Pancreas (tissue), 10 donors: ENCODE measurements around the gene KRTAP5-9. TPM values are rescaled to one million over a fixed set of nuclear protein-coding genes. Genes with fewer than 3 reads are reported as not detected.

Experiments
- ATAC-seq, 4 donors: fragments of 200-7000 bp; cut with Tn5 transposase; one replicate each; pipeline versions ENCODE4 v1.8.0 to v1.9.1; 2020; ENCODE audit warnings: mild to moderate bottlenecking in 4 of 4, moderate library complexity in 4 of 4
- DNase-seq, 6 donors: peaks; one replicate each; pipeline ENCODE4 v3.0.0-alpha.2; 2020
- FAIRE-seq: peaks from 2 replicates; lab custom pipeline; 2012; peaks lifted over from hg19 to GRCh38; lab: Jason Lieb, UNC
- H3K27ac ChIP-seq, 4 donors: fragments of 200-600 bp; sonication (generic); 1 replicate in 3 of 4; 2 replicates in 1 of 4; pipeline versions ENCODE4 v1.5.0 to v1.8.0; 2020
- H3K27me3 ChIP-seq, 4 donors: fragments of 200-600 bp; one replicate each; pipeline ENCODE4 v1.8.0; 2021
- H3K36me3 ChIP-seq, 3 donors: fragments of 200-600 bp; sonication (generic) in 1 of 3; one replicate each; pipeline versions ENCODE4 v1.5.0 to v1.8.0; 2020 to 2021
- H3K4me1 ChIP-seq, 3 donors: fragments of 200-600 bp; one replicate each; pipeline ENCODE4 v1.8.0; 2021
- H3K4me3 ChIP-seq, 4 donors: fragments of 200-600 bp; sonication (generic) in 2 of 4; one replicate each; pipeline versions ENCODE4 v1.5.0 to v1.8.0; 2020 to 2021
- H3K9me3 ChIP-seq, 4 donors: fragments of 200-600 bp; one replicate each; pipeline ENCODE4 v1.8.0; 2021
- WGBS, 2 donors: extraction: QIAGEN DNeasy Blood & Tissue Kit; methylation state at CpG; one replicate each; pipeline ENCODE4 v1.1.7; 2013; 5-methylcytosine and 5-hydroxymethylcytosine counted together
- intact Hi-C, 3 donors: fragments of 100-400 bp; cut with DNase I; formaldehyde crosslinking; loops; one replicate each; pipeline versions ENCODE4 v1.11.1 to v1.14.2; 2022
- polyA plus RNA-seq, 2 donors: library from polyadenylated mRNA; stranded (reverse); fragments of 200-250 nt; gene quantifications; one replicate each; pipeline ENCODE4 v1.2.3, GENCODE V29; 2013
- total RNA-seq, 6 donors: library from RNA; stranded (reverse); fragmentation: NEBNext Ultra II Directional in 4 of 6; extraction: Animal tissue kit (Norgen Biotek cat#: 25700) in 4 of 6; gene quantifications; one replicate each; pipeline versions ENCODE4 v1.2.1 to v1.2.4, GENCODE V29; 2021 to 2023
- TF ChIP-seq, protein P1 (sequence below), 4 donors: fragments of 200-600 bp; sonication (generic) in 3 of 4; IDR thresholded peaks; one replicate each; pipeline versions ENCODE4 v1.5.0 to v1.8.0; 2021; ENCODE audit warnings: antibody characterized with exemption in 4 of 4
- donor health status: healthy with polysubstance abuse.
- donor health status: DM: no; HTN: no; CAD: no; lungs with moderate emphysema.
- donor health status: DM: no; HTN: no; CAD: no.
- donor health status: control.
- donor health status: control.
- donor health status: Bipolar disorder and iron deficiency.
- donor health status: DM: yes; HTN: yes; CAD: no.
- donor health status: DM: no; HTN: no; CAD: no.
- donor health status: DM: no; HTN: no; CAD: no.
- donor health status: DM: yes; HTN: yes; CAD: no.

KRTAP5-9 gene, protein sequence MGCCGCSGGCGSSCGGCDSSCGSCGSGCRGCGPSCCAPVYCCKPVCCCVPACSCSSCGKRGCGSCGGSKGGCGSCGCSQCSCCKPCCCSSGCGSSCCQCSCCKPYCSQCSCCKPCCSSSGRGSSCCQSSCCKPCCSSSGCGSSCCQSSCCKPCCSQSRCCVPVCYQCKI
- total RNA-seq (under 1 TPM in 5 of 6 donors, not detected in 1; 0.14 to 0.20 (median 0.19) TPM), polyA plus RNA-seq (1 to 10 TPM in 1 of 2 donors, under 1 TPM in 1; 0.38 to 1.0 TPM)

DNA sequence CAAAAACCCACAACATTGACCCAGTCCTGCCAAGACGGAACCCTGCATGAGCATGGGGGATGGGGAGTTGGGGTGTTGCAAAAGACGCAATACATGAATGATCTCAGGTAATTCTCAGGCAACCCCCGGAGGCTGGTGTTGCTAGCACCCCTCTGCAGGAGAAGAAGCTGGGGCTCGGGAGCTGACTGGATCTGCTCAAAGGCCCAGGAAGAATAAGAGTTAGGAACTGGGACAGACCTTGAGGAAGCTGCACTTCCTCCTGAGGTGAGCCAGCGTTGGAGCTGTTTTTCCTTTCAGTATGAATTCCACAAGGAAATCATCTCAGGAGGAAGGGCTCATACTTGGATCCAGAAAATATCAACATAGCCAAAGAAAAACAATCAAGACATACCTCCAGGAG, at the start of gene KRTAP5-9:
Gene KRTAP5-9 (plus strand): TSS at position 301 of the 400 bp plus-strand sequence. CDS start 238 bp downstream, outside the sequence.
- Histone ChIP-seq H3K9me3 (no peaks in the 10 kb centered on the region), H3K27ac (no peak within 1 kb of the TSS), H3K27me3 (no peaks in the 10 kb centered on the region), H3K36me3 (no peaks in the 10 kb centered on the region), H3K4me3 (no peak within 1 kb of the TSS), H3K4me1 (no peaks in the 10 kb centered on the region)
- intact Hi-C loops, result no loop called here
- DNase-seq (no peak), FAIRE-seq (no peak), ATAC-seq (no peak)
- TF ChIP-seq, protein P1, sequence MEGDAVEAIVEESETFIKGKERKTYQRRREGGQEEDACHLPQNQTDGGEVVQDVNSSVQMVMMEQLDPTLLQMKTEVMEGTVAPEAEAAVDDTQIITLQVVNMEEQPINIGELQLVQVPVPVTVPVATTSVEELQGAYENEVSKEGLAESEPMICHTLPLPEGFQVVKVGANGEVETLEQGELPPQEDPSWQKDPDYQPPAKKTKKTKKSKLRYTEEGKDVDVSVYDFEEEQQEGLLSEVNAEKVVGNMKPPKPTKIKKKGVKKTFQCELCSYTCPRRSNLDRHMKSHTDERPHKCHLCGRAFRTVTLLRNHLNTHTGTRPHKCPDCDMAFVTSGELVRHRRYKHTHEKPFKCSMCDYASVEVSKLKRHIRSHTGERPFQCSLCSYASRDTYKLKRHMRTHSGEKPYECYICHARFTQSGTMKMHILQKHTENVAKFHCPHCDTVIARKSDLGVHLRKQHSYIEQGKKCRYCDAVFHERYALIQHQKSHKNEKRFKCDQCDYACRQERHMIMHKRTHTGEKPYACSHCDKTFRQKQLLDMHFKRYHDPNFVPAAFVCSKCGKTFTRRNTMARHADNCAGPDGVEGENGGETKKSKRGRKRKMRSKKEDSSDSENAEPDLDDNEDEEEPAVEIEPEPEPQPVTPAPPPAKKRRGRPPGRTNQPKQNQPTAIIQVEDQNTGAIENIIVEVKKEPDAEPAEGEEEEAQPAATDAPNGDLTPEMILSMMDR (IDR thresholded peaks at IDR 0.05), result no peak
- WGBS, 2 donors, result 84 to 90% methylated on average over 5 of the region's 5 CpGs

DNA sequence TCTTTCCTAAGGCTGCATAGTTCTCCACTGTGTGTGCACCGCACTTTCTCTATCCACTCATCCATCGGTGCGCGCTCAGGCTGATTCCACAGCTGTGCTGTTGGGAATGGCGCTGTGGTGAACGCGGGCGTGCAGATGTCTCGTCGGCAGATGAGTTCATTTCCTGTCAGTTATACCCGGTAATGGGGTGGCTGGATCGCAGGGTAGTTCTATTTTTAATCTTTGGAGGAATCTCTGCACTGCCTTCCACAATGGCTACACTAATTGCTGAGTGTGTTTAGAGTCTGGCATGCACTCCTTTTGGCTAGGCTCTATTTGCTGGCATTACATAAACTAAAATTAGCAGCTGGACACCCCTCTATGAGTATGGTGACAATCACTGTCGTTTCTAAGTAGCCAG, 49.1 kb upstream of the KRTAP5-9 start:
- FAIRE-seq, result no peak

DNA sequence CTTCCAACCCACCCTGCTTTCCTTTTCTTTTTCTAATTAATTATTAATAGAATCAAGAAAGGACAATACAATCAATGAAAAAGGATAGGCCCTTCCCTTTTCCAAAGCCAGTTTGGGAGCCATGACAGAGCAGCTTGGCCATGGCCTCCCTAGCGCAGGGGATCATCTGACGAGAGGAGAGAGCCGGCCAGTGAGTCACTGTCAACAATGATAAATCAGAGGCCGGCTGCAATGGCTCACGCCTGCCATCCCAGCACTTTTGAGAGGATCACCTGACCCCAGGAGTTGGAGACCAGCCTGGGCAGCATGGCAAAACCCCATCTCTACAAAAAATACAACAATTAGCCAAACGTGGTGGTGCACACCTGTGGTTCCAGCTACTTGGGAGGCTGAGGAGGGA, 48.7 kb upstream of the KRTAP5-9 start:
- DNase-seq (no peak), FAIRE-seq (no peak), ATAC-seq (no peak)
- Histone ChIP-seq H3K27ac (no peak overlapping the region), H3K9me3 (no peaks in the 10 kb centered on the region), H3K4me1 (no peaks in the 10 kb centered on the region), H3K4me3 (no peak overlapping the region), H3K36me3 (peaks cover 0 to 33% (median 21%) of the 10 kb centered on the region in 3 donors), H3K27me3 (no peaks in the 10 kb centered on the region)
- WGBS, 2 donors, result 90 to 94% methylated on average over 6 of the region's 6 CpGs
- intact Hi-C loops, result no loop called here
- TF ChIP-seq, protein P1 (IDR thresholded peaks at IDR 0.05), result no peak

More for the DNA sequence above, 49.1 kb upstream of the KRTAP5-9 start:
- H3K27ac ChIP-seq, result no peak overlapping the region
- peaks cover 0 to 38% (median 21%) of the 10 kb centered on the region in 3 donors for H3K36me3 ChIP-seq
- intact Hi-C loops, result no loop called here
- no peaks in the 10 kb centered on the region for H3K9me3 ChIP-seq
- TF ChIP-seq, protein P1 (IDR thresholded peaks at IDR 0.05), result no peak
- no peak for ATAC-seq
- H3K27me3 ChIP-seq, result no peaks in the 10 kb centered on the region
- no peaks in the 10 kb centered on the region for H3K4me1 ChIP-seq
- 88 to 90% methylated on average over 13 of the region's 13 CpGs for WGBS, 2 donors
- no peak for DNase-seq
- H3K4me3 ChIP-seq, result no peak overlapping the region

DNA sequence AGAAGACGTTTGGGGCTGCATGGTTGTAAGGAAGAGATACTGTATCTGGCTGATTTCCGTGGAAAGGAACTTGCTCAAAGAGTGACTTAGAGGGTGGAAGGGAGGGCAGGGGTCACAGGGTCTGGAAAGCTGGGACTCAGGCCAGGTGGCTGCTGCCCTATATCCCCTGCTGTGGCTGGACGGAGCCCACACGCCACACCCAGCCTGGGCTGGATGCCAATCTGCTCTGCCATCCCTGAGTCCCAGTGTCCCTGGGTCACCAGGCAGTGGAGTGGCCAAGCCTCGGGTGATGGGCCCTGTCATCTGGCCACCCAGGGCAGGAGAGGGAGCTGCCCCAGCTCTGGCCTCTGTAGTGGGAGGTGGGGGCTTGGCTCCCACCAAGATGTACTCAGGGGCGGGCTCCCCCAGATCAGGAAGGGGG, 47.6 kb upstream of the KRTAP5-9 start:
- intact Hi-C loops, result no loop called here
- Histone ChIP-seq H3K27me3 (no peaks in the 10 kb centered on the region), H3K36me3 (peaks cover 0 to 30% (median 21%) of the 10 kb centered on the region in 3 donors), H3K4me1 (no peaks in the 10 kb centered on the region), H3K4me3 (no peak overlapping the region), H3K9me3 (no peaks in the 10 kb centered on the region), H3K27ac (no peak overlapping the region)
- 61 to 69% methylated on average over 6 of the region's 6 CpGs for WGBS, 2 donors
- DNase-seq (peak in 1 of 6 donors; percentile 68), FAIRE-seq (no peak), ATAC-seq (no peak)
- TF ChIP-seq, protein P1 (IDR thresholded peaks at IDR 0.05), result no peak
